VCaP (cell line): Measurements from ENCODE around the gene EIF4B.
"Not testable (repeated sequence)": the region's sequence is repeated elsewhere in the genome, so short reads cannot be mapped to it uniquely, and the experiment has no call there.

Source experiments
- H3K27ac ChIP-seq: fragments of 450-650 bp; 2 replicates; pipeline ENCODE4 v1.5.1; 2017
- TF ChIP-seq, protein P1 (sequence below): fragments of 450-650 bp; conservative IDR thresholded peaks from 2 replicates; pipeline ENCODE4 v1.5.1; 2017; ENCODE audit warnings: mild to moderate bottlenecking, moderate library complexity

EIF4B gene

DNA sequence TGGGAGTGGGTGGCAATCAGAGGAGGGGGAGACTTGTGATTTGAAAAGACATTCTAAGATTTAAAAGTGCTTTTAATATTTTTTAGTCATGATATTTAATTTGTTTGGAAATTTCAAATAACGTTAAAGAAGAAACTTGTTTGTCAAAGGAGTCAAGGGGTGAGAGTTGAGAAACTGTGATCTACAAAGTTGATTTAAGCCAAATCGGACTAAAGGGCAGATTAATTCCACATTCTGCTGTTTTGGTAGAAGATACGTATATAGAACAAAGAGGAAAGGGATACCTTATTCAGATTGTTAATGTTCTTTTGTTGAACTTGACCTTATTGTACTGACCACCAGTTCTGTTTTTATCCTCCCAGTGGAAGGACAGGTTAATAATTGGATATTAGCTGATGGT, 6.7 kb downstream of the EIF4B start:
- TF ChIP-seq, protein P1, sequence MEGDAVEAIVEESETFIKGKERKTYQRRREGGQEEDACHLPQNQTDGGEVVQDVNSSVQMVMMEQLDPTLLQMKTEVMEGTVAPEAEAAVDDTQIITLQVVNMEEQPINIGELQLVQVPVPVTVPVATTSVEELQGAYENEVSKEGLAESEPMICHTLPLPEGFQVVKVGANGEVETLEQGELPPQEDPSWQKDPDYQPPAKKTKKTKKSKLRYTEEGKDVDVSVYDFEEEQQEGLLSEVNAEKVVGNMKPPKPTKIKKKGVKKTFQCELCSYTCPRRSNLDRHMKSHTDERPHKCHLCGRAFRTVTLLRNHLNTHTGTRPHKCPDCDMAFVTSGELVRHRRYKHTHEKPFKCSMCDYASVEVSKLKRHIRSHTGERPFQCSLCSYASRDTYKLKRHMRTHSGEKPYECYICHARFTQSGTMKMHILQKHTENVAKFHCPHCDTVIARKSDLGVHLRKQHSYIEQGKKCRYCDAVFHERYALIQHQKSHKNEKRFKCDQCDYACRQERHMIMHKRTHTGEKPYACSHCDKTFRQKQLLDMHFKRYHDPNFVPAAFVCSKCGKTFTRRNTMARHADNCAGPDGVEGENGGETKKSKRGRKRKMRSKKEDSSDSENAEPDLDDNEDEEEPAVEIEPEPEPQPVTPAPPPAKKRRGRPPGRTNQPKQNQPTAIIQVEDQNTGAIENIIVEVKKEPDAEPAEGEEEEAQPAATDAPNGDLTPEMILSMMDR, result no peak
- H3K27ac ChIP-seq, result no peak overlapping the region

DNA sequence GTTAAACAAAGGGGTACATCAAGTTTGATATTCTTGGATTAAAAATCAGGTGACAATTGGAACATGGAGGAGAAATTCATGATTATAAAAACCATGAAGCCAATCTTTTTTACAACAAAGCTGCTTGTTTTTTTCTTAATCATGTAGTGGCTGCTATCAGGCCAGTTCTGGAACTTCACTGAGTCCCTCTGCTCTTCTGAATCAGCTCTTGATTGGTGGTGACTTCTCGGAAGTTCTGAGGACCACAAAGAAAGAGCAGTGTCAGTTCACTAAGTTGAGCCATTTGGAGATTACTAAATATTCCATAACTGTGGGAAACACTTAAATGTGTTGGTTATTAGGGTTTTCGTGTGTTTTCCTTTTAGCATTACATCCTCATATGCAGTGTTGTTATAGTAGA, 8.5 kb downstream of the EIF4B start:
- H3K27ac ChIP-seq, result no peak overlapping the region
- TF ChIP-seq, protein P1, result no peak

DNA sequence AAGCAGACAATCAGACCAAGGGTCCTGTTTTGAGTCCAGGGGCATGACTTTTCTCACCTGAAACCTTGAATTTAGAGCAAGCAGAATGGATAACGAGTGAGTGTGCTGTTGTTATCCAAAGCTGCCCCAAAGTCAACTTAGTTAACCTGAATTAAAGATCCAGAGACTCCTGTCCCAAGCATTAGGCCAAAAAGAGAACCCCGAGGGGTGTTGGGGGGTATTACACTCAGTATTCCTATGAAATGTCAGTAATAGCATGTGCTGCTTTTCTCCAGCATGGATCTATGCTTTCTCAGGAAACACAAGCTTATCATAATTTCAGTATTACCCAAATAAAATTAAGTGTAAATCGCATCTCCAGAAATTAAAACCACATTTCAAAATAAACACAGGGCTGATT, 19.0 kb downstream of the EIF4B start:
- TF ChIP-seq, protein P1, result no peak

DNA sequence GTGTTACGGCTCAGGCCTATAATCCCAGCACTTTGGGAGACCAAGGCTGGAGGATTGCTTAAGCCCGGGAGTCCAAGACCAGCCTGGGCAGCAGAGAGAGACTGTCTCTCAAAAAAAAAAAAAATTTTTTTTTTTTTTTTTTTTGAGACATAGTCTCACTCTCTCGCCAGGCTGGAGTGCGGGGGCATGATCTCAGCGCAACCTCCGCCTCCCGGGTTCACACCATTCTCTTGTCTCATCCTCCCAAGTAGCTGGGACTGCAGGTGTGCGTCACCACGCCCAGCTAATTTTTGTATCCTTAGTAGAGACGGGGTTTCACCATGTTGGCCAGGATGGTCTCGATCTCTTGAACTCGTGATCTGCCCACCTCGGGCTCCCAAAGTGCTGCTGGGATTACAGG, 20.8 kb downstream of the EIF4B start:
- H3K27ac ChIP-seq, result not testable (repeated sequence)

More for the DNA sequence above, 19.0 kb downstream of the EIF4B start:
- no peak overlapping the region for H3K27ac ChIP-seq

DNA sequence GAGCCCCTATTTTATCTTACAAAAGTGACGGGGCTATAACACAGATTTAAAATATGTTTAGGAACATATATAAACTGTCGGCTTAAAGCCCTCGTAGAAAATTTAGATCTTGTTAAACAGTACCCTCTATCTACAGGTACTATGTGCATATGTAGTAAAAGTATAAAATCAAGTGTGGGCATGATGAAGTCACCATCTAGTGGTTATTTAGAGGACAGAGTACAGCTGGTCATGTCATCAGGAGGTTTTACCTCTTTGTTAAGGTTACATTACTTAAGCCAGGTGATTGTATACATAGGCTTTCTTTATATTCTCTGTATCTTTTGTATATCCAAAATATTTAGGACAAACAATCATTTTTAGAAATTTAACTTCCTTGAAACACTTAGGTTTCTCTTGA, 25.4 kb downstream of the EIF4B start:
- TF ChIP-seq, protein P1, result peak; percentile 35
- no peak overlapping the region for H3K27ac ChIP-seq

DNA sequence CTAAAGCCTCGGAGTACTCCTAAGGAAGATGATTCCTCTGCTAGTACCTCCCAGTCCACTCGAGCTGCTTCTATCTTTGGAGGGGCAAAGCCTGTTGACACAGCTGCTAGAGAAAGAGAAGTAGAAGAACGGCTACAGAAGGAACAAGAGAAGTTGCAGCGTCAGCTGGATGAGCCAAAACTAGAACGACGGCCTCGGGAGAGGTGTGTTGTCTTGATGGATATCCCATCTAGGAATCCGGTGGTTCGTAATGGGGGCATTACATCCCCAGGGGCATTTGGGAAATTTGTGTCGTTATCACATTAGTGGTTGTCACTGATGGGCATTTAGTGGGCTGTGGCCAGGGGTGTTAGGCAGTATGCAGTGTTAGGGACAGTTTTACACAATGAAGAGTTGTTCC, 27.6 kb downstream of the EIF4B start:
- not testable (repeated sequence) for H3K27ac ChIP-seq

DNA sequence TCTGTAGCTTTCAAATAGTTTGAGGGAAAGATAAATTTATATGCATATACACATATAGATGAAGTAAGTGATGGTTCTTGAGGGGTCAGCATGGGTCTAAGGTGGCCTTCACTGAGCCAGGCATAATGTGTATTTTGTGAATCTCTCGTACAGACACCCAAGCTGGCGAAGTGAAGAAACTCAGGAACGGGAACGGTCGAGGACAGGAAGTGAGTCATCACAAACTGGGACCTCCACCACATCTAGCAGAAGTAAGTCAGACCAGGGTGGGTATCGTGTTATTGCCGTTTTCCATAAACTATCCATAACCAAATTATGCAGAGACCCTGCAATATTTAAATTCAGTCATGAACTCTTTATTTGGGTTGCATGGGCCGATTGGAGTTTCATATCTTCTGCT, 28.2 kb downstream of the EIF4B start:
- TF ChIP-seq, protein P1, result no peak
- no peak overlapping the region for H3K27ac ChIP-seq

DNA sequence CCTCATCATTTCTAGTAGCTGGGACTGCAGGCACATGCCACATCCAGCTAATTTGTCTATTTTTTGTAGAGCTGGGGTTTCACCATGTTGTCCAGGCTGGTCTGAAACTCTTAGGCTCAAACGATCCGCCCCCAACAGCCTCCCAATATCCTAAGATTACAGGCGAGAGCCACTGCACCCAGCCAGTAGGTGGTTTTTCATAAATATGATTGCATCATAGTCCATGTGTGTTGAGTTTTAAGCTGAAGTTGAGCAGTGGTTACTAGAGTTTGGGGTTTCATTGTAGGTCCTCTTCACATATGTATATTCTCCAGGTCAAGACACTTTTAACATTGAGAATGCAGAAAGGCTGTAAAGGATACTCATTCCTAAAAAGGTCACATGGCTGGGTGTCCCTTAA, 30.5 kb downstream of the EIF4B start:
- H3K27ac ChIP-seq, result peak overlapping the region; percentile 4; the same call in 1 of the 2 replicates

DNA sequence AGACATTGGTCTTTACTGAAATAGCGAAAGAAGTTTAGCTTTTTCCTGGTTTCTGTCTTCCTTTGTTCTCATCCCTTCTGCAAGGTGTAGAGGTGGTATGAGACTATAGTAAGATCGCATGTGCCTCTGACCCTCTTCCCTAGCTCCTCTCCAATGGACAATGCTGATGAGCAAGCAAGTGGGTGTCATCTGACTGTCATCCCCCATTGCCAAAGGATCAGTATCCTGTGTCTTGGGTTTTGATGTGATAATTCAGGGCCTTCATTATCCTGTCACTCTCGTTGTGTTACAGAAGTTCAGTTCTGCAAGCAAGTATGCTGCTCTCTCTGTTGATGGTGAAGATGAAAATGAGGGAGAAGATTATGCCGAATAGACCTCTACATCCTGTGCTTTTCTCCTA, 33.6 kb downstream of the EIF4B start:
- H3K27ac ChIP-seq, result no peak overlapping the region
- TF ChIP-seq, protein P1, result no peak

More for the DNA sequence above, 30.5 kb downstream of the EIF4B start:
- TF ChIP-seq, protein P1, result no peak
